Breast epithelium (tissue), 4 donors: ENCODE measurements around the gene ACTRT2. TPM values are rescaled to one million over a fixed set of nuclear protein-coding genes. Genes with fewer than 3 reads are reported as not detected.

Experiments used
- DNase-seq, 2 donors: peaks; one replicate each; pipeline ENCODE4 v3.0.0-alpha.2; 2019; ENCODE audit warnings: low spot score in 2 of 2
- H3K27ac ChIP-seq, 2 donors: fragments of 200-600 bp; sonication (generic) in 1 of 2; one replicate each; pipeline ENCODE4 v1.5.1; 2016 to 2019; ENCODE audit warnings: mild to moderate bottlenecking in 1 of 2
- H3K27me3 ChIP-seq, 2 donors: fragments of 200-600 bp; sonication (generic) in 1 of 2; one replicate each; pipeline versions ENCODE4 v1.5.1 to v1.6.0; 2017 to 2019; ENCODE audit warnings: control low read depth in 1 of 2, mild to moderate bottlenecking in 1 of 2
- H3K36me3 ChIP-seq: fragments of 200-600 bp; one replicate; pipeline ENCODE4 v1.5.1; 2019
- H3K4me1 ChIP-seq, 2 donors: fragments of 200-600 bp; sonication (generic); one replicate each; pipeline ENCODE4 v1.5.1; 2016 to 2019; ENCODE audit warnings: control low read depth in 1 of 2
- H3K4me3 ChIP-seq, 3 donors: fragments of 200-600 bp; sonication (generic); 1 replicate in 2 of 3; 2 replicates in 1 of 3; pipeline ENCODE4 v1.5.1; 2016 to 2019; ENCODE audit warnings: mild to moderate bottlenecking in 3 of 3, moderate library complexity in 2 of 3
- H3K9me3 ChIP-seq, 2 donors: fragments of 200-600 bp; sonication (generic) in 1 of 2; one replicate each; pipeline ENCODE4 v1.5.1; 2016 to 2019; ENCODE audit warnings: control low read depth in 1 of 2
- CTCF ChIP-seq, 3 donors: fragments of 450-650 bp; IDR thresholded peaks; one replicate each; pipeline ENCODE4 v1.5.1; 2016 to 2017; ENCODE audit warnings: antibody characterized with exemption in 3 of 3, mild to moderate bottlenecking in 3 of 3, moderate library complexity in 3 of 3
- POLR2A ChIP-seq: fragments of 450-650 bp; IDR thresholded peaks from one replicate; pipeline ENCODE4 v1.6.1; 2016; ENCODE audit warnings: antibody characterized with exemption, mild to moderate bottlenecking, moderate library complexity
- POLR2AphosphoS5 ChIP-seq, 3 donors: sonication (generic); formaldehyde crosslinking; IDR thresholded peaks; one replicate each; pipeline ENCODE4 v1.6.1; 2017; ENCODE audit warnings: antibody characterized with exemption in 3 of 3
- intact Hi-C: fragments of 100-400 bp; cut with DNase I; formaldehyde crosslinking; loops from one replicate; pipeline ENCODE4 v1.15.1; 2023; ENCODE audit warnings: low total_unique reads
- total RNA-seq, 3 donors: library from RNA; depleted of rRNA; stranded (reverse); fragments of >200 nt; gene quantifications; one replicate each; pipeline ENCODE4 v1.1.0, GENCODE V29; 2016

Gene ACTRT2
- total RNA-seq, 3 donors from 2014 or later: not detected

- intact Hi-C loops: no loop called here
- peak in 1 of 2 donors; percentile 31 for DNase-seq
- peaks cover 0 to 55% of the 10 kb centered on the region in 2 donors for H3K27me3 ChIP-seq
These were observed 34.5 kb upstream of the ACTRT2 start for GRCh38 chr1:2986549-2987305.

GRCh38 chr1:2987773-2988172 lies 33.5 kb upstream of the ACTRT2 start:
- Histone ChIP-seq H3K4me1 (no peaks in the 10 kb centered on the region), H3K27ac (no peak overlapping the region), H3K36me3 (no peaks in the 10 kb centered on the region), H3K27me3 (peaks cover 0 to 53% of the 10 kb centered on the region in 2 donors), H3K9me3 (peaks cover 0 to 3% of the 10 kb centered on the region in 2 donors), H3K4me3 (no peak overlapping the region)
- peak in 1 of 2 donors; percentile 27 for DNase-seq
- intact Hi-C loops: no loop called here
- no peak for TF ChIP-seq CTCF (IDR thresholded peaks at IDR 0.05)
- TF ChIP-seq POLR2A: no peak
- no peak for TF ChIP-seq POLR2AphosphoS5 (IDR thresholded peaks at IDR 0.05)

More at GRCh38 chr1:2986549-2987305, 34.5 kb upstream of the ACTRT2 start:
- Histone ChIP-seq H3K36me3 (no peaks in the 10 kb centered on the region), H3K4me1 (no peaks in the 10 kb centered on the region), H3K9me3 (no peaks in the 10 kb centered on the region), H3K27ac (no peak overlapping the region), H3K4me3 (no peak overlapping the region)
- no peak for TF ChIP-seq CTCF (IDR thresholded peaks at IDR 0.05)
- no peak for TF ChIP-seq POLR2A
- TF ChIP-seq POLR2AphosphoS5 (IDR thresholded peaks at IDR 0.05): no peak

GRCh38 chr1:2988256-2988655 lies 33.0 kb upstream of the ACTRT2 start:
- Histone ChIP-seq H3K27ac (no peak overlapping the region), H3K4me3 (no peak overlapping the region), H3K4me1 (no peaks in the 10 kb centered on the region), H3K9me3 (peaks cover 2 to 3% of the 10 kb centered on the region in 2 donors), H3K27me3 (peaks cover 0 to 49% of the 10 kb centered on the region in 2 donors), H3K36me3 (no peaks in the 10 kb centered on the region)
- intact Hi-C loops: no loop called here
- DNase-seq: peak in 1 of 2 donors; percentile 14
- no peak for TF ChIP-seq POLR2A
- no peak for TF ChIP-seq CTCF (IDR thresholded peaks at IDR 0.05)
- TF ChIP-seq POLR2AphosphoS5 (IDR thresholded peaks at IDR 0.05): no peak

GRCh38 chr1:2989185-2989584 lies 32.1 kb upstream of the ACTRT2 start:
- Histone ChIP-seq H3K27me3 (peaks cover 0 to 47% of the 10 kb centered on the region in 2 donors), H3K4me3 (no peak overlapping the region), H3K27ac (no peak overlapping the region), H3K36me3 (no peaks in the 10 kb centered on the region), H3K9me3 (peaks cover 3 to 11% of the 10 kb centered on the region in 2 donors), H3K4me1 (no peaks in the 10 kb centered on the region)
- intact Hi-C loops: no loop called here
- no peak for TF ChIP-seq POLR2A
- TF ChIP-seq POLR2AphosphoS5 (IDR thresholded peaks at IDR 0.05): no peak
- peak in 1 of 2 donors; percentile 6 for DNase-seq

GRCh38 chr1:2989976-2990375 lies 31.3 kb upstream of the ACTRT2 start:
- H3K4me1 ChIP-seq: no peaks in the 10 kb centered on the region
- no peak overlapping the region for H3K4me3 ChIP-seq
- H3K36me3 ChIP-seq: no peaks in the 10 kb centered on the region
- peak in 1 of 2 donors; percentile 49 for DNase-seq
- H3K9me3 ChIP-seq: peaks cover 9 to 18% of the 10 kb centered on the region in 2 donors
- H3K27ac ChIP-seq: no peak overlapping the region
- no peak for TF ChIP-seq POLR2AphosphoS5 (IDR thresholded peaks at IDR 0.05)
- no peak for TF ChIP-seq CTCF (IDR thresholded peaks at IDR 0.05)
- TF ChIP-seq POLR2A: no peak
- peaks cover 0 to 43% of the 10 kb centered on the region in 2 donors for H3K27me3 ChIP-seq
- intact Hi-C loops: no loop called here
